ENCODE results near the gene CAV1.

The CAV1 gene

DNA sequence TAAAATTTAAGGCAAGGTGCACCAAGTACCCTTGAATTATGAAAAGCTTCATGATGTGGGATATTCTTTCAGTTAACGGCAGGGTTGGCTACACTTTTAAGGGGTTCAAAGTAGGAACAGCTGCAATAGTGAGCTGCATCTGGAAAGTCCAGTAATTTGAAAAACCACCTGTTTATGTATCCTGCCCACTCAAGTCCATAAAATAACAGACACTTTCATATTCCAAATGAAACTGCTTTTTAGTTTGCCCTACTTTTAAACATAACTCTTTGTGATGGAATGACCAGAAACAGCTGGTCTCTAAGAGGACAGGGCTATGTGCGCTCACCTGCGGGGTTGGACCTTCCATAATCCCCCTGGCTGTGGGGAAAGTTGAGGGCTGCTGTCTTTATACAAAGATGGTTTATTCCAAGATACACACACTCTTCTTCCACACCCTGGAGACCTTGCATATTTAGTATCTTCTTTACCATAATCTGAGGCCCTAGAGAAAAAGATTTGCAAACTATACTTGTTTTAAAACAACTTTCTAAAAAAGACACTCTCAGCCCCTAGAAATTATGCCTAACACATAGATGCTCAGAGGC, 7.4 kb downstream of the CAV1 start:
- no peak for DNase-seq

DNA sequence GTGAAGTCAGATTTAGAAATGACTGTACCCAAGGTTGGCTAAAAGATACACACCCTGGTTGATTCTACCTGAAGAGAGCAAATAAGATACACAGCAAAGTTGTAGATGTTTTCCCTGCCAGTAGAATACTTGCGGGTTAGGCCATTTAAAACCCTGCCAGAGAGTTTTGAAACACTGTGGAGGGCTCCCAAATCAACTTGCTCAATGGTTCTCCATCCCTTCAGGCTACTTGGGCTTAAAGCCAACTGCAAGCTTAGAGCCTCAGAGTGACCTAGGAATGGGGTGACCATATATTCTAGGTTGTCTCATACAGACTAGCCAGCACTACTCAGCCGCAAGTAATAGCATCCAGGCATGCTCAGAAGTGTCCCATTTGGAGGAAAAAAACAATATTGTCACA, 10.0 kb downstream of the CAV1 start:
- no peak for DNase-seq

DNA sequence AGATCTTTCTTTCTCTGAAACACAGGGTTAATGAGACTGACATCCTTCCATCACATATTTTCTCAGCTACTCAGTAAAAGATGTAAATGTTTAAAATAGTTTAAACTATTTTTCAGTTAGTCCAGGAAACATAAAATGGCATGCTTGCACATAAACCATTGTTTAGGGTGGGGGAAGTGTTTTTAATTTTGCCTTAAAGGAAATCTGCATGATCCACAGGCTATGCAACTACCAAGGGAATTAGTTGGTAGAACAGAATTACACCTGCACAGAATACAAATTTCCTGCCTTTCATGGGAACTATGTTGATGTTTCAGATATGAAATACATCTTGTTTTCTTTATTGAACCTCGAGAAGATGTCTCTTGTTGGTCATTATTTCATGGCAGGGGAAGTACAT, 10.6 kb downstream of the CAV1 start:
- no peak for DNase-seq

DNA sequence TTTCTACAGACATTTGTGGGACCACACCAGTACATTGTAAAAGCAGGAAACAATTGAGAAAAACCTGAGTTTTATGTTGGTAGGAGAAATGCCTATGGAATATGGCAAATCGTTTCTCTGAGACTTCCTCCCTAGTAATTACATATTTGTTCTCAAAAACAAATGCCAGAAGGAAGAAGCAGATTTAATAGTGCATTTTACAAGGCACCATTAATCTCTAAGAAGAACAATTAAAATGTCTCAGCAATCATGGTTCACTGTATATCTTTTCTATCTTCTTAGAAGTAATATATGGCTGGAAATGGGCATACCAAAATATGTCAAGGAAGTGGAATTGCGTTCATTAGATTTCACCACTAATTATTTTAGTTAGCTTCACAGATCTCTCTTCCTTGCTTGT, 13.3 kb downstream of the CAV1 start:
- no peak for DNase-seq

DNA sequence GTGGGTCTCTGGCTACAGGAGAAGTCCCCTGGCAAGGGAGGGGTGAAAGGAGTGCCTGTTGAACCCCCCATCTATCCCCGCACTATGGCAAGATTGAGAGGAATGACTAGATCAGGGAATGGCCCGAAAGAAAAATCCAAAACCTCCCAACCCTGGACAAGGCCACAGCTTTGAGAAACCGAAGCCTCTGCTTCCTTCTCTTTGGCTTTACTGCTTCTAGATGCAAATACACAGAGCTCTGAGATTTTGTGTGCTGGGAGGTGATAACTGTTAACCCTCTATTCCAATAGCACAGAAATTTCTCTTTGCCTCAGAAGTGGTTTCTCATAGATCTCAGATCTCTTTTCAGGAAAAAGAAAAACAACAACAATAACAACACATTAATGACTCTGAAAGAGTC, 15.0 kb downstream of the CAV1 start:
- DNase-seq: no peak

DNA sequence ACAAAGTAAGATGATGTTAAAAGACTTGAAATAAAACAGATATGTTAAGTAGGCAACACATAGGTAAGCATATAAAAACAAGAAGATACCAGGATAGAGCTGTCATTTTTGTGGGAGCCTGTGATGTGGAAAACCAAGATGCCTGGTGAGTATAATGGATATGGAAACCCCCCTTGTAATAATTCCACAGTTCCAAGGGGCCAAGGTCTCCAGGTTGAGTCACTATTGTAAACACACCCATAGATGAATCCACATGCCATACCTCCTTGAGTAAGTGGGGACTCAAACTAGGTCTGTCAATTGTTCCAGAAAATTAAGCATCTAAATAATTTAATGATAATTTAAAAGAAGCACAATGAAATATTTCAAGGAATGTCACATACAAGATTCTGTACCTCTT, 15.9 kb downstream of the CAV1 start:
- no peak for DNase-seq

DNA sequence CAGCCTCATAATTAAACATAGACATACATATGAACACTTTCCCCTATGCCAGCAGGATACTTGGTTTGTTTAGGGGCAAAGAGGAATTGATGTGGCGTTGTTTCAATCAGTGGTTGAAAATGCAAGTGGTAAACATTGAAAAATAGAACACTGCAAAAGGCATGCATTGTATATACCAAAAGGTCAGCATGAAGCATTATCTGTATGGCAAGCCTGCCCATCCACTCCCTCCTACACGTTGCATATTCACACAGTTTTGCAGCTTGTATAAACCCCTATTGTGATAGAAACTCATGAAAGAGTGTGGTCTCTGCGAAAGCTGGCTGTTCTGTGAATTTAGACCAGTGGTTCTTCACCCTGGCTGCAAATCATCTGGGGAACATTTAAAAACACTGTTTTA, 17.1 kb downstream of the CAV1 start:
- no peak for DNase-seq

DNA sequence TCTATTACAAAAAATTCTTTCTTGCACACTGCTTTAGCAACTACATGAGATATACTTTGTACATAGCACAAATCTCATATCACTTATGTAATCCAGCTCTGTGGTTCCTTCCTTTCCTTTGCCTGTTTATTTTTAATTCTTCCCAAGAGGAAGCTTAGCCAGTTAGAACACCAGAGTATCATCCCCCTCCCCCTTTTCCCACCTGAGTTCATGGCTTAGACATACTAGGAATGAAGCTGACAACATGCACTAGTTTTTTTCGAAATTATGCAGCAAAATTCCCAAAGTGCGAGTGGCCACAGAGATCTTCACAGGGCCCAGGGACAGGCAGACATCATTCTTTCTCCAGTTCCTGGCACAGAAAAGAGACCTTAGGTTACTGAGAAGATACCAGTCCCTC, 17.8 kb downstream of the CAV1 start:
- DNase-seq: no peak

DNA sequence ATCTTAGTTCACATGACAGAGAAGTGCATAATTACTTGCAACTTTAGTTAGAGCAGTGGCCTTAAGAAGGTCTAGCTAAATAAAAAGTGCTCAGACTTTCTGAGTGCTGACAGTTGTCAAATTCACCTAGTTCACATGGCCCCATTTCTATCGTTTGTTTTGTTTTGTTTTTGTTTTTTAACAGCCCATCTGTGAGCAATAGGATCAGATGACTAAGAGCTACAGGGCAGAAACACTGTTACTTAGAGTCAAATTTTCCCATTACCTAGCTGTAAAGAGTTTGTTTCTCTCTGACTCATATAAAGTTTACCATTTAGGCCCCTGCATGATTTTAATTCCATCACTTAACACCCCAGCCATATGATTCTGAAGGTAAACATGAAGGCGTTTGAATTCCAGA, 18.8 kb downstream of the CAV1 start:
- no peak for DNase-seq

DNA sequence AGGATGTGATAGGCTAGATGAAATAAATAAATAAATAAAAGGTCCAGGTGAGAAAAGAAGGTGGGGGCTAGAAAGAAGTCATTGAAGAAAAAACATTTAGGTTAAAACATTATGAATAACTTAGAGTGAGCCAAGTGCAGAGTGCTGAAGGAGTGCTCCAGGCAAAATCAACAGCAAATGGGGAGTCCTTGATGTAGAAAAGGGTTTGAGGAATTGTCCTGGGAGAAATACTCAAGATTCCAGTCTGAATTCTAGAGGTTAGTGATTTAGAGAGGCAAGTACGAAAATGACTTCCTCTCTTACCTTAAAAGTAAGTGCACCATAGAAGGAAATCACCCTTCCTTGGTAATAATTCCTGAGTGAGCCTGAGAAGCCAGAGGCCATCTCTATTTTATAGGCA, 19.7 kb downstream of the CAV1 start:
- no peak for DNase-seq

DNA sequence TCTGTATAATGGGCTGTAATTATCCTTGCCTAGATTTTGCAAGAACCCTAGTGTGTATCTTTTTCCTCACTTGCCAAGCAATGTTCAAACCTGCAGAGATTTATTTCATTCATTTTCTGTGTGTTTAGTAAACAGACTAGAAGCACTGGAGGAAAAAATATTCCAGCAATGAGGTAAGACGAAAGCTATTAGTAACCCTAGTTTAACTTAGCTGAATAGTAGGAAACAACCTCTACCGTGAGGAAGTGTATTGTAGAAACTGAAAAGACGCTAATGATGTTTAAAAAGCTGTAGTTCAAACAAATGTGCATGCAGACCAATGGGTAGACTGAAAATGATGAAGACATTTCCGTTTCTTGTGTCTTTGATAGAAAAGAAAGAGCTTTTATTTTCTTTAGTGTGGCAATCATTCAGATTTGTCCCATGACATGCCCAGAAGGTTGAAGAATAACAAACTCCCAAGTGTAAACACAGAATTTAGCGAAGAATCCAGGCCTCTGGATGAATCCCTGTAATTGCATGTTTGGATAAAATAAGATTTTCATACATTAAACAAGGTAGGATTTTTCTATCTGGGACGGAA, 20.7 kb downstream of the CAV1 start:
- DNase-seq: no peak

DNA sequence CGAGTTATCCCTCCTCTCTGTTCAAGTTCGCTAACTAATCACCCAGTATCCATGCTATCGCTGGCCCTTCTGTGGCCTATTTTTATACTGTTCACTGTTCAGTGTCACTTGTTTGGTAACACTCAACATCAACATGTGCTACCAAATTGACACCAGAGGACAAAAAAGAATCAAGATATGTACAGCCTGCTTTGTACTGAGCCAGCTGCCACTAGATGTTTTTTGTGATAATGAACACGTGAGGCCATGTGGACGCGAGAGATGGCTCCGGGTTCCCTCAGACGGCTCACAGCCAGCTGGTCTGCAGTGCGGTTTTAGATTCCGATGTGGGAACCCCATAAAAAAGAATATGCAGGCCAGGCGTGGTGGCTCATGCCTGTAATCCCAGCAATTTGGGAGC, 21.2 kb downstream of the CAV1 start:
- no peak for DNase-seq

DNA sequence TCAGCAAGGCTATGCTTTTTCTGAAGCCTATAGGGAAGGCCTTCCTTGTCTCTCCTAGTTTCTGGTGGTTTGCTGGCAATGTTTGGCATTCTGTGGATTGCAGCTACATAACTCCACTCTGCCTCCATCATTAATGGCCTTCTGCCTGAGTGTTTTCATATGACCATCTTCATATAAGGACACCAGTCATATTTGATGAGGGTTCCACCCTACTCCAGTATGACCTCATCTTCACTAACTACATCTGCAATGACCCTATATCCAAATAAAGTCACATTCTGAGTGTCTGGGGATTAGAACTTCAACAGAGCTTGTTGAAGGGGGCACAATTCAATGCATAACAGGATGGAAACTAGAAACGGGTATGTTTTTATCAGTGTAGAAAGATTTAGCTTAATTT, 22.1 kb downstream of the CAV1 start:
- no peak for DNase-seq

DNA sequence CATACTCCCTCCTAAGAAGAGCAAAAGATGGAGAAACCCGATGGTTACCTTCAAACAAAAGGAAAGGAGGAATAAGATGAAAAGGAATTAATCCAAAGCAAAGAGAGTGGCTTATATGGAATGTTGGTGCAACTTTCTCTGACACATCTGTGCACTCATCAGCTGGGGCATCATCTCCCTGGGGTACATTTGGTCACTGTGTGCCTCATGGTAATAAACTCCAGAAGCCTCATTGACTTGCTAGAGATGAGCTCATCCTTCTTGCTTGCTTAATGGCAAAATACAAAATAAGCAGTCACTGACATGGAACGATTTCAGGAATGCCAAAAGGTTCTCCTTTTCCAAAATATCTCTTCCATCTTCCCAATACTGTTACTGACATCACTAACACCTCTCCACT, 22.5 kb downstream of the CAV1 start:
- DNase-seq: no peak

DNA sequence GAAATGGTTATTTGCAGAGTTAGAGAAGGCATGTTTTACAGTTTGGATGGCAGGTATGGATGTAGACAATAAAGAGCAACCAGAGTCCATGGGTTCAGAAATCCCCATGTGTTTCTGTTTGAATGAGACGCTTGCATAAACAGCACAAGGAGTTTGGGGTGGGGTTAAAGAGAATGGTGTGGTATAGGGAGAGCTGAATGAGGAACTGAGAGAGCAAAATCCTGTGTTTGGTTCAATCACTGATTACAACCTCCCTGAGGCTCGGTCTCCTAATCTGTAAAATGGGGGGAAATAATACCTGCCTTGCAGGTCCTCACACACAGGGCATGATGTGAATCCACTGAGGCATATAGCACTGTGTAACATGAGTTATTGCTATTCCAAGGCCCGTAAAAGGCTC, 23.7 kb downstream of the CAV1 start:
- DNase-seq: no peak

DNA sequence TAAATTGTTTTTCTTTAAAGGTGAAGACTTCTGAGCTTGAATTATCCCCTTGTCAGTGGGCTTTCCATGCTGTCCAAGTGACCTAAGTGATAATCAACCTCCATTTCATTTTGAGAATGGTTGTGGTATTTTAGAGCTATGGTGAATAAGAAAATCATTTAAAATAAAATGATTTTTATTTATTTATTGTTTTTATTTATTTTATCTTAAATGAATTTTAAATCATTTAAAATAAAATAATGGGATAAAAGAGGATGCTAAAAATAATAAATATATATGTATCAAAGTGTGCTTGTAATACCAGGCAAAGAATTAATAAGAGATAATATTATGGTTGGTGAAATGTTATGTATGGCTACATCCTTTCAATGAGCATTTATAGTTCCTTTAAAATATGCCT, 24.5 kb downstream of the CAV1 start:
- DNase-seq: no peak

DNA sequence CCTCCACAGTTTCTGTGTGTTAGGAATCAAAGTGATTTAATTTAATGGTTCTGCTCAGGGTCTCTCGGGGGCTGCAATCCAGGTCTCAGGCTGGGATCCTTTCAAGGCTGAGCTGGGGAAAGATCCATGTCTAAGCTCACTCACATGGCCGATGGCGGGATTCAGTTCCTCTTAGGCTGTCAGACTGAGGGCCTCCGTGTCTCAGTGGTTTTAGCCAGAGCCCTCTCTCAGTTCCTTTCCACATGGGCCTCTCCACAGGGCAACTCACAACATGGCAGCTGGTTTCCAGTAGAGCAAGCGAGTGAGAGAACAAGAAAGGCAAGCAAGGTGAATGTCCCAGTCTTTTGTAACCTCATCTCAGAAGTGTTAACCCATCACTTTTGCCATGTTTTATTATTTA, 26.9 kb downstream of the CAV1 start:
- DNase-seq: no peak

DNA sequence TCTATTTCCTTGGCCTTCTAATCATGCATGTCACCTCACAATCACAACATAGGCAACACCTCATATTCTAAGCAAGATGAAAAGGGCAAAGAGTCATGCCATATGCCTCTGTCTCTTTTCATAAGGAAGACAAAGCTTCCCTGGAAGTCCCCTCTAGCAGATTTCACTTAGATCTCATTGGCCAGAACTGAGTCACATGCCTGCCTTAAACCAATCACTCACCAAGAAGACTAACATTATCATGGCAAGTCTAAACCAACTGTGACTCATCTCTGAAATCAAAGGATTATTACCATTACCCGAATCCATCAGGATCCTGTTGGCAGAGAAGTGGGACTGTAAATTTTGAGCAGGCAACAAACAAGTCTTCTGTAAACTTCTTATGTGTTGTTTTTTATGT, 27.8 kb downstream of the CAV1 start:
- DNase-seq: no peak

DNA sequence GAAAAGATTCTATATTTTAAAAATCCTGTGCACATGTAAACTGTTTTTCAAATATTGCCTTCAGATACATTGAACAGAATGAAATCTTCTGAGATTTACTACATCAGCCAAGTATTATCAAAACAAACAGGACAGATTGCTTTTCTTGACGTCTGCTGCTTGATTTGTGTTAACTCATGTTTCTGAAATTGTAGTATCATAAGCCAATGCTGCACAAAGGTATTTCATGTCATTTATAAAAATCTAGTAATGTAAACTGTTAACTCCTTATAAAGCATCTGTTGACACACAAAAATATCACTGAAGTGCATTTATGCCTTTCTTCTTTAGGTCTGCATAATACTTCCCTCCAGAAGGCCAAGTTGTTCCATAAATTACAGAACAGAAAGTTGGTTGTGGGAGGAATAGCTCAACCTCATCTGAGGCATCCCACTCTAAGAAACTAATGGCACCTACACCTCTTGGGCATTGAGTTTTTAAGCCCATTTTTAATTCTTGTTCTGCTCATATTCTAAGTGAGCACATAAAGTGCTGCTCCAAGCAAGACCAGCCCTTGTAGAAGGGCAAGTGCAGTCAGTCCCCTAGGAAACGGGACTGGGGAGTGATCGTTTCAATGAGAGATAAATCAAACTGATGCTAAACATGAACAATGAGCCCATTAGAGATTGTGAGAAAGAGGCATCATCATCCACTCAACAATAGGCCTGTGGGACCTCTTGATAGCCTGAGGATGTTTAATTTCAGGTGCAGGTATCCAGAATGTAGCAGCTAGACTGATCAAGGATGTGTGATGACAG, 28.5 kb downstream of the CAV1 start:
- DNase-seq: no peak

DNA sequence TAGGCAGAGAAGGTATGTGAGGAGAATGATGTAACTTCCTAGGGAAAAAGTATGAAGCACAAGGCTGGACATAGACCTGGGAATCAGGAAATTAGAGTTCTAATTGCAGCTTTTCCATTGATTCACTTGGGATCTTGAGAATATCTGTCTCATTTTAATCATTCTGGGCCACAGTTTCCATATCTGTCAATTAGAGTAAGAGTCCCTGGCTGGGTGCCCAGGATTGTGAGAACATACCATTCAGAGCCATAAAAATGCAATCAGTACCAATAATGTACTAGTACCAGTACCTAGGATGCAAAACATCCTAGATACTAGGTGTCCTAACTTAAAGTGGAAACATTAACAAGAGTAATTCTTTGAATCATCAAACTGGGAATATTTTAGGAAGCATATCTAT, 29.6 kb downstream of the CAV1 start:
- DNase-seq: no peak

DNA sequence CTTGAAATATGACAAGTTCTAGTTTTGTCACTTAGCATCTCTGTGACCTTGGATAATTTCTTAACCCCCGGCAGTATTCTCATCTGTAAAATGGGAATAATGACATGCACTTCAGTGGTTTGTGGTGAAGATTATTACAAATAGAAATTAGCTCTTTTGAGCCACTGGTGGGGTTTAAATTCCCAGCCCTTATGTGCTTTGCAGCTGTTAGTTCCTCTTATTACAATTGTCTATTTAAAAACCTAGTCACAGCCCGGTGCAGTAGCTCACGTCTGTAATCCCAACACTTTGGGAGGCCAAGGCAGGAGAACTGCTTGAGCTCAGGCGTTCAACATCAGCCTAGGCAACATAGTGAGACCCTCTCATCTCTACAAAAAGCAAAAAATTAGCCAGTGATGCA, 30.1 kb downstream of the CAV1 start:
- no peak for DNase-seq

DNA sequence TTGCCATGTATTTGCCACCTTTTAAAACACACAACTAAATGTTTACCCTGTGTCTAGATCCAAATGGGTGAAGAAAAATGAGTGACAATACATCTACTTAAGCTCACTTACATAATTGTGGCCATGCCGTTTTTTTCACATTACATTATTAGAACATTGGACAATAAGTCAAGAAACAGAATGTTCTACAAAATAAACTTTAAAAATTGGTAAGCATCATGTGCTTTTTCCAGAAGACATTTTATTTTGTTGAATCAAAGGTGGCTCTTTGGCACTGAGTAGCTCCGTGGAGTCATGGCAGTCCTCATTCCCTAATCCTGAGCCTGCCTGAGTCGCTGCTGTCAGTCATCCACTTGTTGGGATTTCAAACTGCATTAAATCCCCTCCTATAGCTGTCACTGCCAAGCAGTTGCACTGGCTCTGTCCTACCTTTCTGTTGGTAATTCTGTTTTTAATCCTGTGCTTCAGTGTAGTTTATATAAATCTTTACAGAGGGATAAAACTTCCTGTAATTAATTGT, 32.3 kb downstream of the CAV1 start:
- no peak for DNase-seq

DNA sequence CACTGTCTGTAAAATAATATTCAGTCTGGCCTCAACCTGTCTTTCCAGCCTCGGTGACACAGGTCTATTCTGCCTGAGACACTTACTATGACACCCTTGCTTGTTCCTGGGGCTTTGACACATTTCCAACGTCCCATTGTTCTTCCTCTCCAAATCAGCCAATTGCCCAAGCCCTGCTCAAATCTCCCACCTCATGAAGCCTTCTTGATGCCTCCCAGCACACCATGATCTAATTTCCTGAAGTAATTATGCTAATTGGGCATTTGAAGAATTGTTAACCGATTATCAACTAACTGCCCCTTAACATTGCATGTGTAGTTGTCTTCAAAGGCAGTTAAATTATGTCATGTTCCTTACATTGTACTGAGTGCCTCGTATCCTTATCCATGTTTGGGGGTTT, 33.1 kb downstream of the CAV1 start:
- no peak for DNase-seq
